ENCODE measurements around the gene B4GALT3. TPM values are rescaled to one million over a fixed set of nuclear protein-coding genes. Genes with fewer than 3 reads are reported as not detected.

B4GALT3 gene
- total and polyA plus RNA-seq, 9 of the 15 experiments (the other 6 are each of a cell fraction or from before 2014, with no cell fraction given): 31.2 to 103 (median 46.1) TPM

DNA sequence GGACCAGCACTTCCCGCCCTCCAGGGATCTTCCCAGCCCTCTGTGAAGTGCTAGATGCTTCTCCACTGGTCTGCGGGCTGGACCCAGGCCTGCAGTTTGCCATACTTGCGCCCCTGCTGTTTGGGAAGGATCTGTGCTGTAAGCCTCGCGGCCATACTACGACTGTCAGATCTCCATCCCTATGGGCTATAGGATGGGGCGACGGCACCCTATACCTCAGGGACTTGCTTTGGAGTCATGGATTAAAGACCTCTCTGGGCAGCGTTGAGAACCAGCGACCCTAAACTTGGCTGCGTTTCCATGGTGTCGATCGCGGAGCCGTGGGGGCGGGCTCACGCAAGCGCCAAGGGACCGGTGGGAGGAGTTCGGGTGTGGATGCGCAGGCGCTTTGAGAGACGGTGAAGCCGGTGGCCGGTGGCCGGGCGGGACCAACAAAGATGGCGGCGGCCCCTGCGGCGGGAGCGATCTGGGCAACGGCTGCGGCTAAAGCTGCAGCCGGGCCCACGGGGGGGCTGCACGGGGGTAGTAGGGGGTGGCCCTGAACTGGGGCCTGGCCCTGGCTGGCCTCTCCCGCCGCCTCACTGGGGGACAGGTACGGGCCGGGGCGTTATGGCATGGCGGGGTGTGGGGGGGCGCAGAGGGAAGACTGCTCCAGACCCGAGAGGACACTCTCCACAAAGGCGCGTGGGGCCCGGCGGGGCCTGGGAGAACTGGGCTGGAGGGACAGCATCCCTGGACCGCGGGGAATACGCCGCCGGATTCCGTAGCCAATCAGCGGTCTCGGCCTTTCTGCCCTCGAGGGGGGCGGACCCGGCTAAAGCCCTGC lies 18.0 kb downstream of the B4GALT3 start, which contains the start of gene USP21 (continued):
- TF ChIP-seq SIN3B (IDR thresholded peaks at IDR 0.05; ENCODE audit: low read depth) (peak; percentile 41; the same call in 1 of the 2 replicates), ZNF274 (IDR thresholded peaks at IDR 0.05; ENCODE audit: borderline replicate concordance, low read depth, low read length) (no peak), TEAD4 (IDR thresholded peaks at IDR 0.05; ENCODE audit: low read length) (peak; percentile 4; the same call in 1 of the 2 replicates), TEAD4 (CRISPR knock-in tag; IDR thresholded peaks at IDR 0.05; ENCODE audit: borderline replicate concordance) (no peak), E2F5 (CRISPR knock-in tag; IDR thresholded peaks at IDR 0.05) (no peak), ZNF668 (CRISPR knock-in tag; IDR thresholded peaks at IDR 0.05) (no peak), HMGXB4 (CRISPR knock-in tag; IDR thresholded peaks at IDR 0.05) (no peak), HDAC1 (IDR thresholded peaks at IDR 0.05) (peak in 1 of 2 experiments; percentile 61; a peak in 2 of 4 replicates), POLR2AphosphoS2 (IDR thresholded peaks at IDR 0.05; ENCODE audit: low read length) (peak; percentile 98), ZNF184 (CRISPR knock-in tag; IDR thresholded peaks at IDR 0.05) (no peak), RBFOX2 (IDR thresholded peaks at IDR 0.05; ENCODE audit: low read depth, low read length) (peak; percentile 86), ARID4B (CRISPR knock-in tag; IDR thresholded peaks at IDR 0.05) (peak; percentile 65; the same call in 1 of the 2 replicates), YY1 (IDR thresholded peaks at IDR 0.05; ENCODE audit: borderline replicate concordance in 1 of 3, control insufficient read depth in 1 of 3, extremely low read depth in 1 of 3, insufficient read depth in 3 of 3, insufficient read length in 1 of 3, insufficient replicate concordance in 2 of 3, low read depth in 1 of 3, low read length in 2 of 3) (peak; percentile 94 to 98 (median 98)), TEAD1 (CRISPR knock-in tag; IDR thresholded peaks at IDR 0.05) (no peak)
- TF ChIP-seq, protein P1, sequence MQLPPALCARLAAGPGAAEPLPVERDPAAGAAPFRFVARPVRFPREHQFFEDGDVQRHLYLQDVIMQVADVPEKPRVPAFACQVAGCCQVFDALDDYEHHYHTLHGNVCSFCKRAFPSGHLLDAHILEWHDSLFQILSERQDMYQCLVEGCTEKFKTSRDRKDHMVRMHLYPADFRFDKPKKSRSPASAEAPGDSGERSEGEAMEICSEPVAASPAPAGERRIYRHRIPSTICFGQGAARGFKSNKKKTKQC (CRISPR knock-in tag; IDR thresholded peaks at IDR 0.05): peak; percentile 30; the same call in 1 of the 2 replicates
- TF ChIP-seq, protein P2, sequence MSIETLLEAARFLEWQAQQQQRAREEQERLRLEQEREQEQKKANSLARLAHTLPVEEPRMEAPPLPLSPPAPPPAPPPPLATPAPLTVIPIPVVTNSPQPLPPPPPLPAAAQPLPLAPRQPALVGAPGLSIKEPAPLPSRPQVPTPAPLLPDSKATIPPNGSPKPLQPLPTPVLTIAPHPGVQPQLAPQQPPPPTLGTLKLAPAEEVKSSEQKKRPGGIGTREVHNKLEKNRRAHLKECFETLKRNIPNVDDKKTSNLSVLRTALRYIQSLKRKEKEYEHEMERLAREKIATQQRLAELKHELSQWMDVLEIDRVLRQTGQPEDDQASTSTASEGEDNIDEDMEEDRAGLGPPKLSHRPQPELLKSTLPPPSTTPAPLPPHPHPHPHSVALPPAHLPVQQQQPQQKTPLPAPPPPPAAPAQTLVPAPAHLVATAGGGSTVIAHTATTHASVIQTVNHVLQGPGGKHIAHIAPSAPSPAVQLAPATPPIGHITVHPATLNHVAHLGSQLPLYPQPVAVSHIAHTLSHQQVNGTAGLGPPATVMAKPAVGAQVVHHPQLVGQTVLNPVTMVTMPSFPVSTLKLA (conservative IDR thresholded peaks at IDR 0.05): peak; percentile 39 to 55; a peak in 2 of 4 replicates

Data from K562 (cell line).